CD4-positive, CD25-positive, alpha-beta regulatory T cell (primary cell): ENCODE measurements around the gene ZSCAN9. TPM values are rescaled to one million over a fixed set of nuclear protein-coding genes. Genes with fewer than 3 reads are reported as not detected.
A peak's percentile ranks its signal among the peaks of the same experiment; 100 is the strongest.

ENCODE experiments used
- ATAC-seq, 2 donors: fragments of 150-1000 bp; cut with Tn5 transposase; one replicate each; pipeline ENCODE4 v1.10.0; 2021; ENCODE audit warnings: low read depth in 2 of 2, moderate number of reproducible peaks in 2 of 2, moderate library complexity in 1 of 2
- DNase-seq, 3 donors: peaks; one replicate each; pipeline versions ENCODE4 v3.0.0 to v3.0.0-alpha.2; 2012 to 2022; ENCODE audit warnings: mixed read lengths in 1 of 3
- H3K27ac ChIP-seq: one replicate; pipeline ENCODE4 v1.7.0; 2013; ENCODE audit warnings: mild to moderate bottlenecking, low read length; ENCODE audit not compliant: insufficient read depth, poor library complexity, severe bottlenecking
- H3K27me3 ChIP-seq: one replicate; pipeline ENCODE4 v1.7.0; 2013; ENCODE audit warnings: low read length; ENCODE audit not compliant: control insufficient read depth, insufficient read depth
- H3K36me3 ChIP-seq: one replicate; pipeline ENCODE4 v1.7.0; 2013; ENCODE audit warnings: mild to moderate bottlenecking, low read length, moderate library complexity; ENCODE audit not compliant: control insufficient read depth, insufficient read depth
- H3K4me1 ChIP-seq: 2 replicates; pipeline ENCODE4 v1.7.0; 2013; ENCODE audit warnings: mild to moderate bottlenecking, low read length; ENCODE audit not compliant: insufficient read depth, control insufficient read depth, poor library complexity, severe bottlenecking
- H3K4me3 ChIP-seq: one replicate; pipeline ENCODE4 v1.7.0; 2013; ENCODE audit warnings: low read depth, mild to moderate bottlenecking, low read length, moderate library complexity
- H3K9me3 ChIP-seq, 2 experiments: 1 replicate in 1 of 2; 2 replicates in 1 of 2; pipeline ENCODE4 v1.7.0; 2013; ENCODE audit warnings: low read length in 2 of 2, mild to moderate bottlenecking in 1 of 2, moderate library complexity in 1 of 2; ENCODE audit not compliant: control insufficient read depth in 2 of 2
- H3K27ac Mint-ChIP-seq, 3 donors: one replicate each; pipeline ENCODE4 v1.8.0; 2020 to 2022; ENCODE audit warnings: mild to moderate bottlenecking in 3 of 3, mixed read lengths in 3 of 3, moderate library complexity in 2 of 3
- H3K27me3 Mint-ChIP-seq: one replicate; pipeline ENCODE4 v1.8.0; 2022; ENCODE audit warnings: mild to moderate bottlenecking, mixed read lengths
- H3K36me3 Mint-ChIP-seq: one replicate; pipeline ENCODE4 v1.8.0; 2020; ENCODE audit warnings: mixed read lengths
- H3K4me1 Mint-ChIP-seq, 4 donors: one replicate each; pipeline ENCODE4 v1.8.0; 2020 to 2022; ENCODE audit warnings: mixed read lengths in 4 of 4, mild to moderate bottlenecking in 1 of 4
- H3K4me3 Mint-ChIP-seq, 4 donors: one replicate each; pipeline ENCODE4 v1.8.0; 2020 to 2022; ENCODE audit warnings: mild to moderate bottlenecking in 4 of 4, mixed read lengths in 4 of 4, moderate library complexity in 3 of 4
- H3K9me3 Mint-ChIP-seq, 7 donors: one replicate each; pipeline ENCODE4 v1.8.0; 2020 to 2022; ENCODE audit warnings: mixed read lengths in 7 of 7, mild to moderate bottlenecking in 3 of 7, moderate library complexity in 2 of 7
- polyA plus RNA-seq, 4 donors: library from polyadenylated mRNA; unstranded; fragments of 300-500 nt; fragmentation: Illumina TruSeq; gene quantifications; one replicate each; pipeline ENCODE4 v1.2.3, GENCODE V29; 2021
- total RNA-seq: library from RNA; stranded (reverse); gene quantifications from one replicate; pipeline ENCODE4 v1.2.3, GENCODE V29; 2022

The ZSCAN9 gene
- total and polyA plus RNA-seq, 5 donors from 2014 or later, result 0.91 to 6.4 (median 3.5) TPM

DNA sequence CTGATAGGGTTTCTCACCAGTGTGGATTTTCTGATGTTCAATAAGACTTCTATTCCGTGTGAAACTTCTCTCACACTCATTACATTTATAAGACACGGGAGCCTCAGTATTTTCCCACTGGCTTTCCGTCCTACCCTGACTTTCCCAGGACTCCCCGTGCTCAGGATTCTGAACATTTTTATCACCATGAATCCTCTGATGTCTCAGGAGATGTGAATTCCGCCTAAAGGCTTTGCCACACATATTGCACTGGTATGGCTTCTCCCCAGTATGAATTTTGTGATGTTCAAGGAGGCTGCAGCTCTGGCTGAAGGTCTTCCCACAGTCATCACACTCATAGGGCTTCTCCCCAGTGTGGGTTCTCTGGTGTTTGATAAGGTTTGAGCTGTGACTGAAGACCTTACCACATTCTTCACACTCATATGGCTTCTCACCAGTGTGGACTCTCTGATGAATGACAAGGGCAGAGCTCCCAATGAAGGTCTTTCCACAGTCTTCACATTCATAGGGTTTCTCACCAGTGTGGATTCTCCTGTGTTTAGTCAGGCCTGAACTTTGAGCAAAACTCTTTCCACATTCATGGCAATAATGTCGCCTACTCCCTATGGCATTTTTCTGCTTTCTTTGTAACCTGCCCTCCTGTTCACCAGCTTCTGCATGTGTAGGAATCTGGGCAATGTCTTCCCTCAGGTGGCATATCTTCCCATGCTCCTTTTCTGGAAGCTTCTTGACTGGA lies 20.3 kb downstream of the ZSCAN9 start:
- H3K27me3 Mint-ChIP-seq, result no peaks in the 10 kb centered on the region
- H3K36me3 Mint-ChIP-seq, result peaks cover 55% of the 10 kb centered on the region
- Histone ChIP-seq H3K27ac (no peak overlapping the region), H3K4me3 (no peak overlapping the region), H3K4me1 (peaks cover 2% of the 10 kb centered on the region), H3K9me3 (no peaks in the 10 kb centered on the region), H3K36me3 (peaks cover 40% of the 10 kb centered on the region), H3K27me3 (no peaks in the 10 kb centered on the region)
- peaks cover 11 to 23% (median 15%) of the 10 kb centered on the region in 4 donors for H3K4me1 Mint-ChIP-seq
- no peak overlapping the region for H3K27ac Mint-ChIP-seq
- H3K9me3 Mint-ChIP-seq, result no peaks in the 10 kb centered on the region
- no peak for DNase-seq
- no peak for ATAC-seq
- H3K4me3 Mint-ChIP-seq, result peak overlapping the region in 1 of 4 donors; percentile 5

DNA sequence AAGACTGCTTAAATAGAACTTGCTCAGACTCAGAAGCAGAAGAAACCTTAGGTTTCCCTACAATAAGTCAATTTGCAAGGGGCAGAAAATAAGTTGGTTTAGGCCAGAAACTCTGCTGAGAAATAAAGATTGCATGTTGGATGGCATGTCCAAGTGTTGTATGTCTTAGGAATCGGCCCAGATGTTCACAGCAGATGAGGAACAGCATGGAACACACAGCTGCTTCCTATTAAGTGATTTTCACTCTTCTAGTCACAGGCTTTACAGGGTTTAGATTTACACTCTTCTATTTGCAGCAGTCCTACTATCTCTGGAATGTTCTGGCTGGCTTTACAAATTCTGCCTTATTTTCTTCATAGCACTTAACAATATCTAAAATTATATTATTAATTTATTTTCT lies 23.8 kb downstream of the ZSCAN9 start:
- peaks cover under 1% of the 10 kb centered on the region for H3K27me3 ChIP-seq
- ATAC-seq (no peak), DNase-seq (no peak)
- peaks cover 45% of the 10 kb centered on the region for H3K36me3 Mint-ChIP-seq
- peaks cover 11 to 50% (median 27%) of the 10 kb centered on the region in 4 donors for H3K4me1 Mint-ChIP-seq
- no peak overlapping the region for H3K27ac ChIP-seq
- H3K36me3 ChIP-seq, result peaks cover 40% of the 10 kb centered on the region
- H3K27ac Mint-ChIP-seq, result peak overlapping the region in 1 of 3 donors; percentile 25
- H3K4me1 ChIP-seq, result peaks cover 20% of the 10 kb centered on the region
- H3K27me3 Mint-ChIP-seq, result no peaks in the 10 kb centered on the region
- H3K4me3 ChIP-seq, result no peak overlapping the region
- H3K9me3 Mint-ChIP-seq, result peaks cover 0 to 4% (median 0%) of the 10 kb centered on the region in 7 donors
- H3K4me3 Mint-ChIP-seq, result peak overlapping the region in 1 of 4 donors; percentile 64
- no peaks in the 10 kb centered on the region for H3K9me3 ChIP-seq

DNA sequence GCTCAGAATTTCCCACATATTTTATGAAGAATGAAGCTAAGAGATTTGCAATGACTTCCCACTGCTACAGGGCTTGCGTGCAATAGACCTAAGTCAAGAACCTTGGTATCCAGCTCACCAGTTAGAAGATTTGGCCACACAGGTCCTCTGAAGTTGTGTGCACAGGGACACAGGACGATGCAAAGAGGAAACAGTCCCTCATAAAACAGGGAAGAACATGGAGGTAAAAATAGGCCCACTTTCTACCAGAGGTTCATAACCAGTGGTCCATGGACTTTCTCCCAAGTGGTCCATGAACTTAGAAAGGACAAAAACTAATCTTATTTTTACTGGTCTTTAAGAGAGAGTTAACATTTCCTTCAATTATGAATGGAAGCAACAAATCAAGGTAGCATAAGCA lies 25.7 kb downstream of the ZSCAN9 start:
- Mint-ChIP-seq H3K27ac (peak overlapping the region in 1 of 3 donors; percentile 83), H3K36me3 (peaks cover 30% of the 10 kb centered on the region), H3K4me3 (peak overlapping the region; percentile 79 to 90 (median 86)), H3K27me3 (peaks cover 12% of the 10 kb centered on the region), H3K9me3 (peaks cover 0 to 4% (median 0%) of the 10 kb centered on the region in 7 donors), H3K4me1 (peaks cover 11 to 50% (median 27%) of the 10 kb centered on the region in 4 donors)
- Histone ChIP-seq H3K36me3 (peaks cover 24% of the 10 kb centered on the region), H3K4me3 (peak overlapping the region; percentile 98), H3K4me1 (peaks cover 20% of the 10 kb centered on the region), H3K27me3 (peaks cover 7% of the 10 kb centered on the region), H3K27ac (no peak overlapping the region), H3K9me3 (no peaks in the 10 kb centered on the region)
- no peak for DNase-seq
- ATAC-seq, result no peak

DNA sequence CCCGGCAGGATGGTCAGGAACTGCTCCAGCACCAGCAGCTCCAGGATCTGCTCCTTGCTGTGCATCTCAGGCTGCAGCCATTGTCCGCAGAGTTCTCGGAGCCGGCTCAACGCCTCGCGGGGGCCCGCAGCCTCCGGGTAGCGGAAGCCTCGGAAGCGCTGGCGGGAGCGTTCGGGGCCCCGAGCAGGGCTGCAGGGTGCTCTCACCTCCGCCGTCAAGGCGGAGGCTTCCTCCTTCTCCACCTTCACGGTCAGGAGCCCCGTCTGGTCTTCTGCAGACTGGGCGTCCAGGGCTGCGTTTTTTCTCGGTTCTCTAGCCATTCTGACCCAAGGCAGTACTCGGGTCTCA lies 26.6 kb downstream of the ZSCAN9 start:
- peak overlapping the region; percentile 97 to 99 (median 98) for H3K4me3 Mint-ChIP-seq
- peaks cover 0 to 4% (median 0%) of the 10 kb centered on the region in 7 donors for H3K9me3 Mint-ChIP-seq
- peaks cover 20% of the 10 kb centered on the region for H3K4me1 ChIP-seq
- peaks cover 15% of the 10 kb centered on the region for H3K27me3 Mint-ChIP-seq
- peak in 1 of 3 donors; percentile 75 for DNase-seq
- H3K27ac Mint-ChIP-seq, result peak overlapping the region; percentile 89 to 93 (median 90)
- peaks cover 22% of the 10 kb centered on the region for H3K36me3 Mint-ChIP-seq
- H3K27ac ChIP-seq, result no peak overlapping the region
- peaks cover 8% of the 10 kb centered on the region for H3K27me3 ChIP-seq
- H3K9me3 ChIP-seq, result no peaks in the 10 kb centered on the region
- peaks cover 11 to 50% (median 27%) of the 10 kb centered on the region in 4 donors for H3K4me1 Mint-ChIP-seq
- peak; percentile 60 to 73 for ATAC-seq
- peaks cover 15% of the 10 kb centered on the region for H3K36me3 ChIP-seq
- peak overlapping the region; percentile 98 for H3K4me3 ChIP-seq

- Mint-ChIP-seq H3K9me3 (peaks cover 0 to 4% (median 0%) of the 10 kb centered on the region in 7 donors), H3K4me3 (peak within 1 kb of the TSS; percentile 97 to 99 (median 98)), H3K27me3 (peaks cover 15% of the 10 kb centered on the region), H3K4me1 (peaks cover 6 to 46% (median 24%) of the 10 kb centered on the region in 4 donors), H3K27ac (peak within 1 kb of the TSS; percentile 89 to 93 (median 90)), H3K36me3 (peaks cover 15% of the 10 kb centered on the region)
- H3K27ac ChIP-seq, result no peak within 1 kb of the TSS
- peaks cover 12% of the 10 kb centered on the region for H3K36me3 ChIP-seq
- peaks cover 20% of the 10 kb centered on the region for H3K4me1 ChIP-seq
- H3K27me3 ChIP-seq, result peaks cover 8% of the 10 kb centered on the region
- H3K9me3 ChIP-seq, result no peaks in the 10 kb centered on the region
- H3K4me3 ChIP-seq, result peak within 1 kb of the TSS; percentile 98
- ATAC-seq (peak; percentile 88 to 91), DNase-seq (peak; percentile 55 to 93 (median 80))
These were observed 27.2 kb downstream of the ZSCAN9 start, which contains the start of gene ZKSCAN4 for GRCh38 chr6:28252009-28252975. TSS of gene ZKSCAN4 (minus strand) at chr6:28252269. CDS start at chr6:28251980, 289 bp downstream.

DNA sequence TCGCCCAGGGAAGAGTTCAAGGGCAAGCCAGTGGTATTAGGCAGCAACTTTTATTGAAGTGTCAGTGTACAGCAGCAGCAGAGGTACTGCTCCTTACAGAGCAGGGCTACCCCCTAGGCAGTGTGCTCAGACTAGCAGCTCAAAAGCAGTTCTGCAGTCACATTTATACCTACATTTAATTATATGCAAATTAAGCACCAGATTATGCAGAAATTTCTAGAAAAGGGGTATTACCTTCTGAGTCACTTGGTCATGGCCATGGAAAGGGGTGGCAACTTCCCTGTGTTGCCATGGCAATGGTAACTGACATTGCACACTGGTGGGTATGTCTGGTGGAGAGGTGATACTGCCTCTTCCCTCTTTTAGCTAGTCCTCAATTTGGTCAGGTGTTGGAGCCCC lies 29.0 kb downstream of the ZSCAN9 start:
- Histone ChIP-seq H3K9me3 (no peaks in the 10 kb centered on the region), H3K4me1 (peaks cover 20% of the 10 kb centered on the region), H3K4me3 (no peak overlapping the region), H3K27me3 (peaks cover 8% of the 10 kb centered on the region), H3K27ac (no peak overlapping the region), H3K36me3 (no peaks in the 10 kb centered on the region)
- no peak for DNase-seq
- H3K4me3 Mint-ChIP-seq, result peak overlapping the region in 1 of 4 donors; percentile 11
- peaks cover 6 to 44% (median 21%) of the 10 kb centered on the region in 4 donors for H3K4me1 Mint-ChIP-seq
- H3K9me3 Mint-ChIP-seq, result peaks cover 0 to 4% (median 0%) of the 10 kb centered on the region in 7 donors
- no peak overlapping the region for H3K27ac Mint-ChIP-seq
- peaks cover 23% of the 10 kb centered on the region for H3K27me3 Mint-ChIP-seq
- H3K36me3 Mint-ChIP-seq, result peaks cover 5% of the 10 kb centered on the region
- ATAC-seq, result no peak

- Mint-ChIP-seq H3K4me1 (peaks cover 0 to 16% (median 4%) of the 10 kb centered on the region in 4 donors), H3K27me3 (peaks cover 30% of the 10 kb centered on the region), H3K36me3 (no peaks in the 10 kb centered on the region), H3K4me3 (no peak overlapping the region), H3K9me3 (peaks cover 0 to 4% (median 0%) of the 10 kb centered on the region in 7 donors), H3K27ac (no peak overlapping the region)
- Histone ChIP-seq H3K36me3 (no peaks in the 10 kb centered on the region), H3K4me3 (no peak overlapping the region), H3K27me3 (peaks cover 8% of the 10 kb centered on the region), H3K27ac (no peak overlapping the region), H3K9me3 (no peaks in the 10 kb centered on the region), H3K4me1 (peaks cover 6% of the 10 kb centered on the region)
- no peak for DNase-seq
- no peak for ATAC-seq
These were observed 32.0 kb downstream of the ZSCAN9 start for GRCh38 chr6:28257042-28257441.
